Measurements from ENCODE around the gene FBXW4.

FBXW4 gene

GRCh38 chr10:101694674-101695403 is at the start of gene FBXW4:
TSS of gene FBXW4 (minus strand) at chr10:101695170. CDS start at chr10:101695105, 65 bp downstream.
- DNase-seq = no peak

GRCh38 chr10:101744267-101744666 is 49.3 kb upstream of the FBXW4 start:
- DNase-seq = no peak

- no peak for DNase-seq
These were observed 47.0 kb upstream of the FBXW4 start for GRCh38 chr10:101741938-101742337.

GRCh38 chr10:101736666-101737065 is 41.7 kb upstream of the FBXW4 start:
- DNase-seq = no peak

GRCh38 chr10:101732096-101732495 is 37.1 kb upstream of the FBXW4 start:
- DNase-seq = no peak

- DNase-seq = peak; percentile 55
These were observed 31.1 kb upstream of the FBXW4 start for GRCh38 chr10:101726115-101726387.

- DNase-seq = peak; percentile 68
These were observed 30.5 kb upstream of the FBXW4 start for GRCh38 chr10:101725296-101726114.

GRCh38 chr10:101724446-101724845 is 29.5 kb upstream of the FBXW4 start:
- DNase-seq = no peak

GRCh38 chr10:101723176-101723575 is 28.2 kb upstream of the FBXW4 start:
- no peak for DNase-seq

- DNase-seq = no peak
These were observed 26.8 kb upstream of the FBXW4 start for GRCh38 chr10:101721806-101722205.

- no peak for DNase-seq
These were observed 25.7 kb upstream of the FBXW4 start for GRCh38 chr10:101720606-101721230.

GRCh38 chr10:101718690-101719275 is 23.8 kb upstream of the FBXW4 start:
- no peak for DNase-seq

- peak; percentile 12 for DNase-seq
These were observed 22.1 kb upstream of the FBXW4 start for GRCh38 chr10:101716891-101717659.

GRCh38 chr10:101712997-101713396 is 18.0 kb upstream of the FBXW4 start:
- DNase-seq = no peak

GRCh38 chr10:101710793-101711192 is 15.8 kb upstream of the FBXW4 start:
- DNase-seq = no peak

GRCh38 chr10:101710059-101710695 is 15.2 kb upstream of the FBXW4 start:
- no peak for DNase-seq

- no peak for DNase-seq
These were observed 14.5 kb upstream of the FBXW4 start for GRCh38 chr10:101709359-101710058.

- DNase-seq = no peak
These were observed 13.9 kb upstream of the FBXW4 start for GRCh38 chr10:101708870-101709269.

- no peak for DNase-seq
These were observed 13.1 kb upstream of the FBXW4 start for GRCh38 chr10:101708073-101708472.

- DNase-seq = no peak
These were observed 9.4 kb upstream of the FBXW4 start for GRCh38 chr10:101704331-101704730.

- DNase-seq = no peak
These were observed 1.7 kb upstream of the FBXW4 start for GRCh38 chr10:101696632-101697031.

Data from NCI-H1694 treated with DMSO at 0.1 percent for 48 hours (cell line).